Measurements from ENCODE around the gene GPA33.

- no peak for TF ChIP-seq CTCF (tag by site-specific recombination; IDR thresholded peaks at IDR 0.05)
- no peak for TF ChIP-seq ZNF549 (tag by site-specific recombination; IDR thresholded peaks at IDR 0.05)
- TF ChIP-seq ZFP3 (tag by site-specific recombination; IDR thresholded peaks at IDR 0.05; ENCODE audit: low read depth): no peak
- no peak for TF ChIP-seq ZNF473 (tag by site-specific recombination; IDR thresholded peaks at IDR 0.05)
- no peak for TF ChIP-seq ZNF292 (tag by site-specific recombination; IDR thresholded peaks at IDR 0.05; ENCODE audit: borderline replicate concordance, low read depth)
- TF ChIP-seq SP7 (tag by site-specific recombination; IDR thresholded peaks at IDR 0.05): no peak
Measured at GRCh38 chr1:167116174-167116573, 26.0 kb upstream of the GPA33 start.
